Hematopoietic multipotent progenitor cell treated with erythropoietin and hydrocortisone succinate and interleukin-3 and kit ligand, for 4 days (in vitro differentiated cells): ENCODE measurements around the gene DNTT.

ENCODE experiments used
- DNase-seq: peaks from one replicate; pipeline ENCODE4 v3.0.0-alpha.2; 2015

DNTT gene

DNA sequence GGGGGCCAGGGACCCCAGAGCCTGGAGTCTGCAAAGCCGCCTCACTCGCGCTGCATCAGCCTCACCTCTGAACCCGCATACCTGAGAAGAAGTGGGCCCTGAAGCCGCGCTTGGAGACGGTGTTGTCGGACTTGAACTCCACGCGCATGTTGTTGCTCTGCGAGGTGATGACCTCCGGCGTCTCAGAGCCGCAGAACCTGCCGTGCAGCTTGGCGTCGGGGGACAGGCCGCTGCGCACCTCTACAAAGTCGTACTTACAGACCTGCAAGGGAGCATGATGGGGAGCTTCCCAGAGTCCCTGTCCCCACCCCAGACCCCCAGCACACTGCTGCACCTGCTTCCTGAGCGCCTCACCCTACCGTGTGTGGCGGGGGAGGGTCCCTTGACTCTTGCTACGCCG is 80.3 kb downstream of the DNTT start:
- no peak for DNase-seq

DNA sequence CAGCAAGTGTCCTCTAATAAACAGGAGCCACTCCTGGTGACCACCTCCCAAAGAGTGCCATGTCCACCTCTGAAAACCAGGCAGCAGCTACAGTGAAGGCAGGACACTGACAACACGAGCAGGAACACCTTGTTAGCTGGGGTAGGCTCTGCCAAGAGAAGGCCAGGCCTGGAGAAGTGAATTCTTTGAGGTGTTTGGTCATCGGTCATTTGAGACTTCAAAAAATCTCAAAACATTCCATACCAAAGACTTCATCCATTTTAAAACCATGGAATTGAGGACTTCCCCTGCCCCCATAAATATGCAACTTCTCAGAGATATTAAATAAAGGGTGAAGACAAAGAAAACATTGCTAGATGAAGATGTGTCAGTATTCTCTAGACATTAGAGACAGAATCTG is 82.9 kb downstream of the DNTT start:
- no peak for DNase-seq

- no peak for DNase-seq
These were observed 83.4 kb downstream of the DNTT start for GRCh38 chr10:96387601-96388000.
